OCI-LY3 (cell line): Measurements from ENCODE around the gene TMEM151A.

Experiments used
- EZH2phosphoT487 ChIP-seq: fragments of 200-600 bp; shearing (Covaris generic); IDR thresholded peaks from 2 replicates; pipeline ENCODE4 v1.6.1; 2018; ENCODE audit warnings: antibody characterized with exemption, mixed run types, low read depth
- TF ChIP-seq, protein P1 (sequence below): fragments of 200-600, 300-600 bp; sonication (generic); IDR thresholded peaks from 2 replicates; pipeline ENCODE4 v1.5.1; 2014; ENCODE audit warnings: antibody characterized with exemption, low read length, low read depth

GRCh38 chr11:66267379-66268243 lies 24.1 kb upstream of the TMEM151A start:
- TF ChIP-seq, protein P1, sequence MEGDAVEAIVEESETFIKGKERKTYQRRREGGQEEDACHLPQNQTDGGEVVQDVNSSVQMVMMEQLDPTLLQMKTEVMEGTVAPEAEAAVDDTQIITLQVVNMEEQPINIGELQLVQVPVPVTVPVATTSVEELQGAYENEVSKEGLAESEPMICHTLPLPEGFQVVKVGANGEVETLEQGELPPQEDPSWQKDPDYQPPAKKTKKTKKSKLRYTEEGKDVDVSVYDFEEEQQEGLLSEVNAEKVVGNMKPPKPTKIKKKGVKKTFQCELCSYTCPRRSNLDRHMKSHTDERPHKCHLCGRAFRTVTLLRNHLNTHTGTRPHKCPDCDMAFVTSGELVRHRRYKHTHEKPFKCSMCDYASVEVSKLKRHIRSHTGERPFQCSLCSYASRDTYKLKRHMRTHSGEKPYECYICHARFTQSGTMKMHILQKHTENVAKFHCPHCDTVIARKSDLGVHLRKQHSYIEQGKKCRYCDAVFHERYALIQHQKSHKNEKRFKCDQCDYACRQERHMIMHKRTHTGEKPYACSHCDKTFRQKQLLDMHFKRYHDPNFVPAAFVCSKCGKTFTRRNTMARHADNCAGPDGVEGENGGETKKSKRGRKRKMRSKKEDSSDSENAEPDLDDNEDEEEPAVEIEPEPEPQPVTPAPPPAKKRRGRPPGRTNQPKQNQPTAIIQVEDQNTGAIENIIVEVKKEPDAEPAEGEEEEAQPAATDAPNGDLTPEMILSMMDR = no peak
- no peak for TF ChIP-seq EZH2phosphoT487
